ENCODE data around the gene TPMT.
A peak's percentile ranks its signal among the peaks of the same experiment; 100 is the strongest.
"Not testable (repeated sequence)": the region's sequence is repeated elsewhere in the genome, so short reads cannot be mapped to it uniquely, and the experiment has no call there.

The TPMT gene

DNA sequence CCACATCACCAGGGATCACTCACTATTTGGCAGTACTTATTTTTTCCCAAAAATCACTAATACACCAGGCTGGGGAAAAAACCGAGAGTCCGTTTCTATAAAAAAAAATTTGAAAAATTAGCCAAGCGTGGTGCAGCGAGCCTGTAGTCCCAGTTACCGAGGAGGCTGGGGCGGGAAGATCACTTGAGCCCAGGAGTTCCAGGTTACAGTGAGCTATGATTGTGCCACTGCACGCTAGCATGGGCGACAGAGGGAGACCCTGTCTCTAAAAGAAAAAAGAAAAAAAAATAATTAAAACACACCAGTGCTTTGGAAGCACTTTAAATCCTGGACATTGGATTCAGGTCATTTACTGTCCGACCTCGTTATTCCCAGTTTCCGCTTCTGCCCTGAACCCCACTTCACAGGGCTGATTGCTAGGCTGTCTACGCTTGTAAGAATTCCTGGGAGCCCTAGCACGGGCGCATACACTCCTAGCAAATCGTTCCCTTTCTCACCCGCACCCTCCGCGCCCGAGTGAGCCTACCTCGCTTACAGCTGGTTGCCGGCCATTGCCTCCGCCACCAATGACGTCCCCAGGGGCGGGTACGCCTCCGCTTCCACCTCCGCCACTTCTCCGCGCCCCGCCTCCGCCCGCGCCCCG is at the start of gene TPMT:
Gene TPMT (minus strand): TSS at position 571 of the 643 bp plus-strand sequence. CDS start 5,950 bp downstream, outside the sequence.
- DNase-seq = peak; percentile 96

DNA sequence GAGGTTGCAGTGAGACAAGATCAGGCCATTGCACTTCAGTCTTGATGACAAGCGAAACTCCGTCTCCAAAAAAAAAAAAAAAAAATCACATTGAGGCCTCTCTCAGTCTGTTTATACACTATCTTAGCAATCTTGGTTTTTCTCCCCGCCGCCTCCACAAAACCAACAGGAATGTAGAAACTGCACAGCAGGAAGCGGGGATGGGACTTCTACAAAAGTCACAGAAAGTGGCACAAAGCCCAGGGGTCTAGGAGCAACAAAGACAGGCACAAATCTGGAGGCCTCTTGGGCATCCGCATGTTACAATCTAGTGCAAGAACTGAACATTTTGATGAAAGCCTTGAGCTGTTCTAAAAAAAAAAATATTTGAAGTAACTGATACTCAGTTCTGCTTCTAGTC is 48.9 kb upstream of the TPMT start:
- DNase-seq = no peak

- no peak for DNase-seq
Measured at GRCh38 chr6:18192026-18192425, 37.1 kb upstream of the TPMT start.

DNA sequence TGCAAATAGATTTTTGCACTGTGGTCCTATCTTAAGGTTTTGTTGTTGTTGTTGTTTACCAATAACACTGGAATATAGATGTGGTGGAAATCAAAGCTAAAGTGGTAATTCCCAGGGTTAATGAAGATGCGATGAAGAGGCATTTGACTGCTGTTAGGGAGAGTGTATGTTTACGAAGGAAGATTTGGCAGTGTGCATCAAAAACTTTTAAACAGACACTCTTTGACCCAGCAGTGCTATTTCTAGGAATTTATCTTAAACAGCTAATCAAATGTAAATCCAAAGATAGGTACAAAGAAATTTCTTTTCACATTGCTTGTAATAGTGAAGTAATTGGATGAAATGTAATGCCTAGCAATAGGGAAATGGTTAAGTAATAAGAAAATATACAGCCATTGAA is 34.3 kb upstream of the TPMT start:
- no peak for DNase-seq

DNA sequence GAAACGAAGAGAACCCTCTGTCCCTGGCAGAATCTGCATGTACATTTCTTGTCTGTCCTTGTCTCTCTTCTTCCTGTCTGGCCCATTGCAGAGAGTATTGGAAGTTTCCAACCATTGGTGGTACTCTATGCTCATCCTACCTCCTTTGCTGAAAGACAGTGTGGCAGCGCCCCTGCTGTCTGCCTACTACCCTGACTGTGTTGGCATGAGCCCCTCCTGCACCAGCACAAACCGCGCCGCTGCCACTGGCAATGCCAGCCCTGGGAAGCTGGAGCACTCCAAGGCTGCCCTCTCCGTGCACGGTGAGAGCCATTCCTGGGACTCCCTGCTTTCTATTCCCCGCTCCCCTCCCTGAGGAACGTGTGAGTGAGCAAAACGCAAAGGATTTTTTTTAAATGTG is 32.8 kb upstream of the TPMT start:
- DNase-seq = no peak

DNA sequence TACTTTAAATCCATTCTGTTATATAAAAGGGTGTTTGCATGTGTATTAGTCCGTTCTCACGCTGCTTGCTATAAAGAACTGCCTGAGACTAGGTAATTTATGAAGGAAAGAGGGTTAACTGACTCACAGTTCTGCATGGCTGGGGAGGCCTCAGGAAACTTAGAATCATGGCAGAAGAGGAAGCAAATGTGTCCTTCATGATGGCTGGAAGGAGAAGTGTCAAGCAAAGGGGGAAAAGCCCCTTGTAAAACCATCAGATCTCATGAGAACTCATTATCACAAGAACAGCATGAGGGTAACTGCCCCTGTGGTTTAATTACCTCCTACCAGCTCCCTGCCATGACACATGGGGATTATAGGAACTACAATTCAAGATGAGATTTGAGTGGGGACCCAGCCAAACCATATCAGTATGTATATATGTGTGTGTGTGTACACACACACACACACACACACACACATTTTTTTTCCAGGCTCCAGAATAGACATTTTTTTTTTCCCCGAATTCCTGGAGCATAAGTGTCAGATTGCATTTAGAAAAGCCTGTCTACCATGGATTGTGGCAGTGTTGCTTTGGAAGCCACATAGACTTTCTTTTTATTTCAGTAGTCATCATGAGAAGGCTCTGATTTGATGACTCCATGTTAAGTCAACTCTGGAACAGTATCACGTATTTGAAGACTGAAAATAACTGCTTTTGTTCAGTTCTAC is 31.8 kb upstream of the TPMT start:
- DNase-seq = no peak

DNA sequence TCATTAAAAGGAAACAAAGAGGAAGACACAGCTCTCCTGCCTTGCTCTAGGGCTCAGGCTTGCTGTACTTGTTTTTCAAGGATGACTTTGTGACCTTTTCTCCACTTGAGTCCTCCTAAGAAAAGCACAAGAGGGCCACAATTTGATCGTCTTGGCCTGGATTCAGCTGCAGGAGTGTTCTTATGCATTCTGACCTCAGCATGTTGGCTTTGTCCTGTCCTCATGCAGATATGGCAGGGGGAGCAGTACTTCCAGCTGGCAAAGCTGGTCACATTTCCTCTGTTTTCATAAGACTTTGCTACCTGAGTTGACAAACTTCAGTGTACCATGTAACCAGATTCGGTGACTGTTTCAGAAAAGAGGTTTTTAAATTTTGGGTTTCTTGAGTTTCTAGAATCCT is 31.2 kb upstream of the TPMT start:
- DNase-seq = no peak

GRCh38 chr6:18185624-18186023 is 30.7 kb upstream of the TPMT start:
- DNase-seq = no peak

- no peak for DNase-seq
Measured at GRCh38 chr6:18183766-18184165, 28.9 kb upstream of the TPMT start.

DNA sequence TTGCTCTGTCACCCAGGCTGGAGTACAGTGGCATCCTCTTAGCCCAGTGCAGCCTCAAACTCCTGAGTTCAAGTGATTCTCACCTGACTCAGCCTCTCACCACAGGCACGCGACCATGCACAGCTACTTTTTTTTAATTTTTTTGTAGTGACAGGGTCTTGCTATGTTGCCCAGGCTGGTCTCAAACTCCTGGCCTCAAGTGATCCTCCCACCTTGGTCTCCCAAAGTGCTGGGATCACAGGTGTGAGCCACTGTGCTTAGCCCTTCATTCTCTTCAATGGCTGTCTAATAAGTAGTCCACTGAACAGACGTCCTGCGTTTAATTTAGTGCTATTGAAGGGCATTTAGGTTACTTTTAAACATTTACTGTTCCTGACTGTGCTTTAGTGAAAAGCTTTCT is 27.7 kb upstream of the TPMT start:
- no peak for DNase-seq

DNA sequence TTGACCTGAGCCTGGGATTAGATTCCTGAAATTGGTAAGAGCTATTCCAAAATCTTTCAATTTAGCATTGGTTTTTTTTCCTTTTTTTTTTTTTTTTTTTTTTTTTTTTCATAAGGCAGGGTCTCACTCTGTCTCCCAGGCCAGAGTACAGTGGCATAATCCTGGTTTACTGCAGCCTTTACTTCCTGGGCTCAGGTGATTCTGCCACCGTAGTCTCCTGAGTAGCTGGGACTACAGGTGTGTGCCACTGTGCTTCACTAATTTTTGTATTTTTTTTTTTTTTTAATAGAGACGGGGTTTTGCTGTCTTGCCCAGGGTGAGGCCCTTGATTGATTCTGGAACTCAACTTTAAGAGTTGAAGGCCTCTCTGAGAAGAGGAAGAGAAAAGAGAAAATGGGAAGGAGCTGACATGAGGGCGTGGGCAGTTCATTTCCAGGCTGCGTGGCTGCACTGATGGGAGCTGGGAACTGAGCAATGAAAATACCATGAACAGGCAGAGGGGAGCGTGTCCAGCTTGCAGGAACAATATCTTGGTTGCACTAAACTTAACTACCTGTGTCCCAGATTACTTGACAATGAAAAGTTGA is 25.0 kb upstream of the TPMT start:
- DNase-seq = no peak

- no peak for DNase-seq
Measured at GRCh38 chr6:18178960-18179615, 24.2 kb upstream of the TPMT start.

- no peak for DNase-seq
Measured at GRCh38 chr6:18177286-18177965, 22.5 kb upstream of the TPMT start.

GRCh38 chr6:18176198-18176597 is 21.3 kb upstream of the TPMT start:
- DNase-seq = not testable (repeated sequence)

DNA sequence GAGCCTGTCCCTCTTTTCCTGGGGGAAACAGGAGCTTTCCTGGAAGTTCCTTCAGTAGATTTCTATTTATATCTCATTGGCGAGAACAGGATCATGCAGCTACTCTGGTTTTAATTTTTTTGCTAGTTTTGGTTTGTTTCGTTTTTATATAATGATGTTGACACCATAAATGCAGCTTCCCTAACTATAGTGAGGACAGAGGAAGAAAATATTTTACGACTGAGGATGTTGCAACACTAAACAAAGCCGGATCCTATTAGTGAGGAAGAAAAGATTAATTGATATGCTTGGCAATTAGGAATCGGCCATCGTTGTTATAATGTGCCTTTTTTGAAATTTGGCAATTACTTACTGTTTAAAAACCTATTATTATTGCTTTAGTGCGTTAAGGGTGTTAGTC is 17.0 kb upstream of the TPMT start:
- DNase-seq = no peak

DNA sequence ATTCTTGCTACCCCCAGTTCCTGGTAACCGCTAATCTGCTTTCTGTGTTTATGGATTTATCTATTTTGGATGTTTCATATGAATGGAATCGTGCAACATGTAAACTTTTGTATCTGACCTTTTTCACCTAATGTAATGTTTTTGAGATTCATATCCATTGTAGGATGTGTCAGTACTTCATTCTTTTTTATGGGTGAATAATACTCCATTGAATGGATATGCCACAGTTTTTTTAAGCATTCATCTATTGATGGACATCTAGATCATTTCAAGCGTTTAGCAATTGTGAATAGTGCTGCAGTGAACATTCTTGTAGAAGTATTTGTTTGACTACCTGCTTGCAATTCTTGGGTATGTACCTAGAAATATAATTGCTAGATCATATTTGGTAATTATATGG is 13.4 kb upstream of the TPMT start:
- DNase-seq = no peak

DNA sequence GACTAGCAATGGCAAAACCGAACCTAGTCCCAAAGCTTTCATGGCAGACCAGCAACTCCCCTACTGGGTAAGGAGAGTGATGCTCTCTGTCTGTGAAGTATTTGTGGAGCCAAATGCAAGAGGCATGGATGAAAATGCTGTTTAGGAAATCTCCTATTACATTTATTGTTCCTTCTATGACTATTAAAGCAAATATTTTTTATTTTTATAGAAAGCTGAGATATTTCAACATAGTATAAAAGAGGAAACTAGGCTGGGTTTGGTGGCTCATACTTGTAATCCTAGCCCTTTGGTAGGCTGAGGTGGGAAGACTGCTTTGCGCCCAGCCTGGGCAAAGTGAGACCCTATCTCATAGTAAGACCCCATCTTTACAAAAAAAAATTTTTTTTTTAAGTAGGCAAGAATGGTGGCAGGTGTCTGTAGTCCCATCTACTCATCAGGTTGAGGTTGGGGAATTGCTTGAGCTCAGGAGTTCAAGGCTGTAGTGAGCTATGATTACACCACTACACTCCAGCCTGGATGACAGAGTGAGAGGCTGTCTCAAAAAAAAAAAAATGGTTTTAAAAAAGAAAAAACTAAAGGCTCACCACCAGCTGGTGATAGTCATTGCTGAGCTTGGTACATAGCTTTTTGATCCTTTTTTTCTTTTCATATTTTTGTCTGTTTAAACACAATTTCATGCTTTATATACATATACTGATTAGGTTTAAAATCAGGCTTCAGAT is 11.6 kb upstream of the TPMT start:
- DNase-seq = no peak

- no peak for DNase-seq
Measured at GRCh38 chr6:18165751-18166150, 10.9 kb upstream of the TPMT start.

GRCh38 chr6:18162401-18162800 is 7.5 kb upstream of the TPMT start:
- DNase-seq = no peak

- DNase-seq = no peak
Measured at GRCh38 chr6:18161431-18161830, 6.6 kb upstream of the TPMT start.

- DNase-seq = no peak
Measured at GRCh38 chr6:18160911-18161310, 6.0 kb upstream of the TPMT start.

- peak; percentile 93 for DNase-seq
Measured at GRCh38 chr6:18155864-18156421, 1.1 kb upstream of the TPMT start.
